Lower leg skin (tissue), 4 donors: ENCODE measurements around the gene CATSPER1. TPM values are rescaled to one million over a fixed set of nuclear protein-coding genes. Genes with fewer than 3 reads are reported as not detected.

Experiments used
- DNase-seq, 2 donors: peaks; one replicate each; pipeline ENCODE4 v3.0.0-alpha.2; 2019; ENCODE audit warnings: low spot score in 2 of 2
- H3K4me3 ChIP-seq: fragments of 200-600 bp; sonication (generic); 2 replicates; pipeline ENCODE4 v1.5.1; 2017; ENCODE audit warnings: mild to moderate bottlenecking, low read depth; ENCODE audit not compliant: poor library complexity, severe bottlenecking
- CTCF ChIP-seq, 3 donors: fragments of 450-650 bp; IDR thresholded peaks; one replicate each; pipeline ENCODE4 v1.5.1; 2016; ENCODE audit warnings: antibody characterized with exemption in 3 of 3, mild to moderate bottlenecking in 3 of 3, moderate library complexity in 2 of 3
- POLR2A ChIP-seq, 2 donors: fragments of 450-650 bp; IDR thresholded peaks; one replicate each; pipeline ENCODE4 v1.6.1; 2016 to 2017; ENCODE audit warnings: antibody characterized with exemption in 2 of 2, mild to moderate bottlenecking in 1 of 2, moderate library complexity in 1 of 2
- WGBS, 2 donors: methylation state at CpG; one replicate each; pipeline ENCODE4 v1.1.5; 2018; 5-methylcytosine and 5-hydroxymethylcytosine counted together
- intact Hi-C: fragments of 100-400 bp; cut with DNase I; formaldehyde crosslinking; loops from one replicate; pipeline ENCODE4 v1.15.0; 2023; ENCODE audit warnings: low total_unique reads
- total RNA-seq, 4 donors: library from RNA; depleted of rRNA; stranded (reverse); fragments of >200 nt; gene quantifications; one replicate each; pipeline ENCODE4 v1.1.0, GENCODE V29; 2016

The CATSPER1 gene
- total RNA-seq, 4 donors from 2014 or later = not detected

- peak overlapping the region; percentile 88 for H3K4me3 ChIP-seq
- TF ChIP-seq POLR2A (IDR thresholded peaks at IDR 0.05) (no peak), CTCF (IDR thresholded peaks at IDR 0.05) (no peak)
- WGBS, 2 donors = 1 to 2% methylated on average over 16 to 27 of the region's 60 CpGs
- intact Hi-C loops = loop anchor here (10.0 kb wide), 1 partner anchor 64 kb away; no protein-coding TSS in a partner anchor
- DNase-seq = peak; percentile 50 to 92
These were observed 44.5 kb upstream of the CATSPER1 start for GRCh38 chr11:66070604-66071380.

- peak; percentile 47 to 93 for DNase-seq
- peak within 1 kb of the TSS; percentile 88 for H3K4me3 ChIP-seq
- TF ChIP-seq CTCF (IDR thresholded peaks at IDR 0.05) (no peak), POLR2A (IDR thresholded peaks at IDR 0.05) (no peak)
- intact Hi-C loops = loop anchor here (10.0 kb wide), 1 partner anchor 65 kb away; no protein-coding TSS in a partner anchor
- 0 to 1% methylated on average over 18 to 25 of the region's 120 CpGs for WGBS, 2 donors
These were observed 43.7 kb upstream of the CATSPER1 start, which contains the start of gene PACS1 for GRCh38 chr11:66069715-66070603. Gene PACS1 (plus strand): TSS chr11:66070272. CDS start chr11:66070487, 215 bp downstream.

- H3K4me3 ChIP-seq = peak overlapping the region; percentile 61
- intact Hi-C loops = no loop called here
- WGBS, 2 donors = 31 to 36% methylated on average over 14 of the region's 14 CpGs
- DNase-seq = peak; percentile 44 to 89
- TF ChIP-seq POLR2A (IDR thresholded peaks at IDR 0.05) (no peak), CTCF (IDR thresholded peaks at IDR 0.05) (no peak)
These were observed 42.8 kb upstream of the CATSPER1 start for GRCh38 chr11:66068923-66069714.

- no peak for TF ChIP-seq POLR2A (IDR thresholded peaks at IDR 0.05)
- TF ChIP-seq CTCF (IDR thresholded peaks at IDR 0.05) = peak in 1 of 3 donors; percentile 72
- WGBS, 2 donors = 49 to 54% methylated on average over 17 of the region's 17 CpGs
- intact Hi-C loops = no loop called here
- DNase-seq = peak; percentile 53 to 93
- no peak overlapping the region for H3K4me3 ChIP-seq
These were observed 42.0 kb upstream of the CATSPER1 start for GRCh38 chr11:66068154-66068821.

GRCh38 chr11:66067640-66068039, 41.4 kb upstream of the CATSPER1 start:
- TF ChIP-seq CTCF (IDR thresholded peaks at IDR 0.05) = no peak
- TF ChIP-seq POLR2A (IDR thresholded peaks at IDR 0.05) = no peak
- no peak overlapping the region for H3K4me3 ChIP-seq
- intact Hi-C loops = no loop called here
- peak in 1 of 2 donors; percentile 50 for DNase-seq
- WGBS, 2 donors = 83 to 88% methylated on average over 4 of the region's 4 CpGs
